SU-DHL-6 (cell line): ENCODE data around the gene KIF16B.

Experiments used
- EZH2phosphoT487 ChIP-seq: fragments of 200-600 bp; sonication (generic), shearing (Covaris generic); conservative IDR thresholded peaks from 2 replicates; pipeline ENCODE4 v1.6.1; 2018; ENCODE audit warnings: mild to moderate bottlenecking, antibody characterized with exemption, low read length, moderate library complexity, mixed read lengths
- TF ChIP-seq, protein P1 (sequence below): fragments of 200-600 bp; sonication (generic); IDR thresholded peaks from one replicate; pipeline ENCODE4 v1.5.1; 2017; ENCODE audit warnings: antibody characterized with exemption, mild to moderate bottlenecking, low read length, moderate library complexity; ENCODE audit not compliant: insufficient read depth, poor library complexity, severe bottlenecking

DNA sequence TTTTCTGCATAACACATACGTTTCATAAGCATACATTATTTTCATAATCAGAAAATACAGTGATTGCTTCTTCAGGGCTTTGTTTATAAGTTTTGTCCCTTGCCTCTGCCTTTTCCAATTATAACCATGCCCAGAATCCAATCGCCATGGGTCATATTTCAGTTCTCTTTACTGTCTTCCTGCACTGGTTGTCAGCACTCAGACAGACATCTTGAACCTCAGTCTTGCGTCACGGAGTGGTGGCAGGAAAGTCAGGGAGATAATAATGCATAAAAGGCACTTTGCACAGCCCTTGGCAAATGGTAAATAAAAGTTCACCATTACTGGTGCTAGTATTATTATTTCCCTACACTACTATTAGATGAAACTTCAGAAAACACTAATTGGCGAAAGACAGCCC is 7.2 kb downstream of the KIF16B start:
- TF ChIP-seq, protein P1, sequence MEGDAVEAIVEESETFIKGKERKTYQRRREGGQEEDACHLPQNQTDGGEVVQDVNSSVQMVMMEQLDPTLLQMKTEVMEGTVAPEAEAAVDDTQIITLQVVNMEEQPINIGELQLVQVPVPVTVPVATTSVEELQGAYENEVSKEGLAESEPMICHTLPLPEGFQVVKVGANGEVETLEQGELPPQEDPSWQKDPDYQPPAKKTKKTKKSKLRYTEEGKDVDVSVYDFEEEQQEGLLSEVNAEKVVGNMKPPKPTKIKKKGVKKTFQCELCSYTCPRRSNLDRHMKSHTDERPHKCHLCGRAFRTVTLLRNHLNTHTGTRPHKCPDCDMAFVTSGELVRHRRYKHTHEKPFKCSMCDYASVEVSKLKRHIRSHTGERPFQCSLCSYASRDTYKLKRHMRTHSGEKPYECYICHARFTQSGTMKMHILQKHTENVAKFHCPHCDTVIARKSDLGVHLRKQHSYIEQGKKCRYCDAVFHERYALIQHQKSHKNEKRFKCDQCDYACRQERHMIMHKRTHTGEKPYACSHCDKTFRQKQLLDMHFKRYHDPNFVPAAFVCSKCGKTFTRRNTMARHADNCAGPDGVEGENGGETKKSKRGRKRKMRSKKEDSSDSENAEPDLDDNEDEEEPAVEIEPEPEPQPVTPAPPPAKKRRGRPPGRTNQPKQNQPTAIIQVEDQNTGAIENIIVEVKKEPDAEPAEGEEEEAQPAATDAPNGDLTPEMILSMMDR = no peak
- TF ChIP-seq EZH2phosphoT487 = no peak
